GM06990 (cell line): Measurements from ENCODE around the gene BBS5.

Source experiments
- DNase-seq: peaks from one replicate; pipeline ENCODE4 v3.0.0-alpha.2; 2011; ENCODE audit not compliant: insufficient read length; ENCODE audit errors: extremely low read depth
- H3K27me3 ChIP-seq: replicated peaks from 2 replicates; pipeline ENCODE4 v1.6.0; 2011; ENCODE audit warnings: low read length; ENCODE audit not compliant: control insufficient read depth, insufficient read depth
- H3K36me3 ChIP-seq: 2 replicates; pipeline ENCODE4 v1.5.1; 2011; ENCODE audit warnings: low read length; ENCODE audit not compliant: control insufficient read depth, insufficient read depth
- H3K4me3 ChIP-seq: replicated peaks from 2 replicates; pipeline ENCODE4 v1.5.1; 2011; ENCODE audit warnings: low read depth, mild to moderate bottlenecking, control low read depth, low read length
- CTCF ChIP-seq: IDR thresholded peaks from 2 replicates; pipeline ENCODE4 v1.5.1; 2011; ENCODE audit warnings: low read length, control low read depth, mild to moderate bottlenecking, inconsistent platforms; ENCODE audit not compliant: insufficient read depth, poor library complexity, severe bottlenecking

Gene BBS5

GRCh38 chr2:169493360-169493759, 14.1 kb downstream of the BBS5 start:
- Histone ChIP-seq H3K36me3 (no peaks in the 10 kb centered on the region), H3K4me3 (no peak overlapping the region), H3K27me3 (no peaks in the 10 kb centered on the region)
- DNase-seq, result no peak
- no peak for TF ChIP-seq CTCF

- no peak for DNase-seq
- no peaks in the 10 kb centered on the region for H3K36me3 ChIP-seq
- no peak overlapping the region for H3K4me3 ChIP-seq
- no peaks in the 10 kb centered on the region for H3K27me3 ChIP-seq
- no peak for TF ChIP-seq CTCF
Measured at GRCh38 chr2:169495310-169495928, 16.1 kb downstream of the BBS5 start.

- TF ChIP-seq CTCF, result no peak
- Histone ChIP-seq H3K36me3 (no peaks in the 10 kb centered on the region), H3K4me3 (no peak overlapping the region), H3K27me3 (no peaks in the 10 kb centered on the region)
- DNase-seq, result no peak
Measured at GRCh38 chr2:169504651-169505050, 25.4 kb downstream of the BBS5 start.

GRCh38 chr2:169507698-169508097, 28.4 kb downstream of the BBS5 start:
- DNase-seq, result no peak
- Histone ChIP-seq H3K27me3 (no peaks in the 10 kb centered on the region), H3K36me3 (no peaks in the 10 kb centered on the region), H3K4me3 (no peak overlapping the region)
- no peak for TF ChIP-seq CTCF

GRCh38 chr2:169509298-169509885, 30.1 kb downstream of the BBS5 start, which contains the start of gene KLHL41:
Gene KLHL41 (plus strand): TSS chr2:169509702. CDS start chr2:169509779, 77 bp downstream.
- no peaks in the 10 kb centered on the region for H3K36me3 ChIP-seq
- H3K27me3 ChIP-seq, result no peaks in the 10 kb centered on the region
- no peak for TF ChIP-seq CTCF
- DNase-seq, result no peak
- H3K4me3 ChIP-seq, result no peak within 1 kb of the TSS
